Activated CD8-positive, alpha-beta memory T cell treated with anti-CD3 and anti-CD28 coated beads for 36 hours (primary cell): ENCODE results near the gene DIP2B. TPM values are rescaled to one million over a fixed set of nuclear protein-coding genes. Genes with fewer than 3 reads are reported as not detected.

Experiments
- CTCF ChIA-PET: fragments of 350-600 bp; sonication (Branson Sonifier 250); formaldehyde crosslinking; loops from one replicate; lab custom pipeline; 2021; ENCODE audit warnings: antibody characterized with exemption; lab: Charles Lee
- POLR2A ChIA-PET: fragments of 350-600 bp; sonication (Branson Sonifier 250); formaldehyde crosslinking; loops from one replicate; lab custom pipeline; 2021; ENCODE audit warnings: antibody characterized with exemption; lab: Charles Lee
- total RNA-seq, 2 experiments: library from RNA; stranded (reverse); gene quantifications; one replicate each; pipeline ENCODE4 v1.2.3, GENCODE V29; 2021

Gene DIP2B
- total RNA-seq, 2 experiments from 2014 or later = 21.7 to 22.2 TPM

DNA sequence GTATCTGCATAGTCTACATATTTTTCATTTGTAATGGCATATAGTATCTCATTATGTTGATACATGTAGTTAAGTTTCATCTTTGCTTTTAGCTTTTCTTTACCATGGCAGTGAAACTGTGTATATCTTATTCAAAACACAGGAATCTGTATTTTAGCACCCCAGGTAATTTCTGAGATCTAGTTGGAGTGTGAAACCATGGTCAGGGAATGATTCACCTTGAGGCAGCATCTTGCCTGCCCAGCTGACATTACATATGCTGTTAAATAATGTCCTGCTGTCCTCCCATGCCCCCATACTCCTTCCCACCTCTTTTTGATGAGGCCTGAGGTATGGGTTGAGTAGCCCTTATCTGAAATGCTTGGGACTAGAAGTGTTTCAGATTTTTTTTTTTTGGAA lies 133.7 kb downstream of the DIP2B start:
- ChIA-PET CTCF (interaction anchor here (0.6 to 1.5 kb wide), 10 partner anchors 17 to 234 kb away, joined by 3 to 13 read pairs (median 4); partner anchors contain the start of gene DIP2B), POLR2A (interaction anchor here (0.6 kb wide), 1 partner anchor 134 kb away, joined by 3 read pairs; the partner anchor contains the start of gene DIP2B)

- ChIA-PET CTCF (interaction anchor here (1.0 to 3.9 kb wide), 2 partner anchors 131 to 135 kb away, joined by 3 to 12 read pairs; partner anchors contain the start of gene DIP2B), POLR2A (no interaction called here)
These were observed 134.9 kb downstream of the DIP2B start for GRCh38 chr12:50639721-50640120.

DNA sequence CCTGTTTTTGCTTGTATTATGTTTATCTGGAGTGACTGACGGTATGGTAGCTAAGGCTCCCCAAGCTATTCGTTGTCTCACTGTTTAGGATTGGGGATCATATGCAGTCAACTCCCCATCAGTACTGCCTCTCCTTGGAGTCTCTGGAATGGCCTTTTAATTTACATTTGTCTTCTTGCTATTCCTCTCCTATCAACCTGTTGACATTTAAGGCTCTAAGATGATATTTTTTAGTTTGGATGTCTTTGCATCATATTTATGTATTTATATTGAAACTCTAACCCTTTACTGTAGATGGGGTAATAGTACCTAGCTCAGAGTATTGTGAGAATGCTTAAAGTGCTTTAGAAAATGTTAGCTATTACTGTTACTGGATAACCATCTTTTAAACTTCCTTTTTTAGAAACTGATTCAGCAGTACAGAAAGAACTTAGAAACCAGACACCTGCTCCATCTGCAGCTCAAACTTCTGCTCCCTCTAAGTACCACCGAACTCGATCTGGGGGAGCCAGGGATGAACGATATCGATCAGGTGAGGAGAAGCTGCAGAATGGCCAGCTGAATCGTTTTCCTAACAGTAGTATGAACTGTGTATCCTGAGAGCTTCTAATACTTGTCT lies 135.6 kb downstream of the DIP2B start:
- ChIA-PET POLR2A (no interaction called here), CTCF (interaction anchor here (1.0 to 3.9 kb wide), 3 partner anchors 131 to 136 kb away, joined by 3 to 12 read pairs (median 3); partner anchors contain the start of gene DIP2B)

GRCh38 chr12:50641566-50641965 lies 136.8 kb downstream of the DIP2B start:
- POLR2A ChIA-PET = no interaction called here
- CTCF ChIA-PET = interaction anchor here (1.2 to 3.9 kb wide), 2 partner anchors 135 to 137 kb away, joined by 3 to 12 read pairs; partner anchors contain the start of gene DIP2B

GRCh38 chr12:50642035-50642451 lies 137.3 kb downstream of the DIP2B start:
- POLR2A ChIA-PET = no interaction called here
- CTCF ChIA-PET = interaction anchor here (3.9 kb wide), 1 partner anchor 137 kb away, joined by 12 read pairs; the partner anchor contains the start of gene DIP2B

- CTCF ChIA-PET = interaction anchor here (0.6 to 3.9 kb wide), 2 partner anchors 58 to 138 kb away, joined by 3 to 12 read pairs; partner anchors contain the start of gene DIP2B
- POLR2A ChIA-PET = no interaction called here
These were observed 138.0 kb downstream of the DIP2B start for GRCh38 chr12:50642761-50643160.

GRCh38 chr12:50647031-50647430 lies 142.2 kb downstream of the DIP2B start:
- ChIA-PET POLR2A (no interaction called here), CTCF (no interaction called here)

GRCh38 chr12:50647479-50647878 lies 142.7 kb downstream of the DIP2B start:
- POLR2A ChIA-PET = no interaction called here
- CTCF ChIA-PET = no interaction called here

GRCh38 chr12:50650285-50650684 lies 145.5 kb downstream of the DIP2B start:
- ChIA-PET CTCF (no interaction called here), POLR2A (no interaction called here)

GRCh38 chr12:50655374-50655921 lies 150.7 kb downstream of the DIP2B start:
- ChIA-PET CTCF (interaction anchor here (0.9 kb wide), 1 partner anchor 9 kb away, joined by 3 read pairs; no protein-coding TSS in a partner anchor), POLR2A (no interaction called here)

DNA sequence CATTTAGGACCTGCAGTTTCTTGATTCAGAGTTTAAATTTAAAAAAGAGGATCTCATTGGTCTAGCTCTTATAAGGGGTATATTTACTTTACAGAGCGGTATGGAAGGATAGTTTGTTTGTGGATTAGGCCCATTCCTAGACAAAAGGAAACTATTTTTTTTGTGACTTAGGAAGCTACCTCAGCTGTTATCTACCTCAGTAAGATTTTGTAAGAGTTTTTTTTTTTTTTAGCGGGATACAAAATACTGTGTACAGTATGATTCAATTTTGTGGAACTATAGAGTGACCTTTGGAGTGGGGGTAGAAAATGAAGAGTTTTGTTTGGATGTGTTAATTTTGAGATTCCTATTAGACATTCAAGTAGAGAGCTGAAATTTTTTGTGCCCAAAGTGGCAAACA lies 154.5 kb downstream of the DIP2B start:
- ChIA-PET POLR2A (no interaction called here), CTCF (no interaction called here)

GRCh38 chr12:50659690-50660424 lies 155.1 kb downstream of the DIP2B start:
- POLR2A ChIA-PET = no interaction called here

DNA sequence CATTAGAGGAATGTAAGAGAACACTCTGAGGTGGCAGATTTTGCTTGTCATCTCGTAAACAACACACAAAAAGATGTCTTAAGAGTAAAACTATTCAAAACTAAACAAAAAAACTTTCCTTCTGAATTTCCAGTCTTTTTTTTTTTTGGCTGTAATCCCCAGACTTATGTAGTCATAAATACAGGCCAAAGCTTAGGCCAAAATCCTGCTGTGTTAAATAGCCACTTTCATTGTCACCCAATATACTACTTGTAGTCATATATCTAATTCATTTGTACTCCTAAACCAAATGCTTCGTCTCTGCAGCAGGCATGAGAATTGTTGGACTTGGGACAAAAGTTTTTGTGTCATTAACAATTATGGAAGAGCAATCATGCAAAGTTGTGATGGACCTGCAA lies 155.6 kb downstream of the DIP2B start:
- CTCF ChIA-PET = no interaction called here
- POLR2A ChIA-PET = no interaction called here

More at GRCh38 chr12:50659690-50660424, 155.1 kb downstream of the DIP2B start:
- CTCF ChIA-PET = no interaction called here

- ChIA-PET POLR2A (no interaction called here), CTCF (no interaction called here)
These were observed 156.7 kb downstream of the DIP2B start for GRCh38 chr12:50661300-50662115.

DNA sequence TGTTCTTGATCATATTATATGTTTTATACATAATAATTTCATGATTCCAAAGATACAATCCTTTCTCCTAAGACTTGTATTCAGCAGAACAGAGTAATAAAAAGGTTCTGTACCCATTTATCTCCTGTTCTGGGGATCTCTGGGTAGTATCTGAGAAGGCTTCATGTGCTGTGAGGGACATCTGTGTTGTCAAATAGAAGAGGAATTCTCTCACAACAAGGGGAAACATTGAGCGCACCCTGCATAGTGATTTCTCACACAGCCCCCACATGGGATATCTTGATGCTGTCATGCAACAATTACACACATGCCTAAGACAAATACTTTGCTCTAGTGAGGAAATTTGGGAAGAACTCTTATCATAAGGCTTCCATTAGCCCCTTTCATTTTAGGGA lies 157.3 kb downstream of the DIP2B start:
- POLR2A ChIA-PET = no interaction called here
- CTCF ChIA-PET = no interaction called here

- ChIA-PET POLR2A (interaction anchor here (0.6 kb wide), 1 partner anchor 46 kb away, joined by 3 read pairs; no protein-coding TSS in a partner anchor), CTCF (interaction anchor here (0.7 kb wide), 1 partner anchor 170 kb away, joined by 3 read pairs; no protein-coding TSS in a partner anchor)
These were observed 160.4 kb downstream of the DIP2B start for GRCh38 chr12:50665170-50665569.

DNA sequence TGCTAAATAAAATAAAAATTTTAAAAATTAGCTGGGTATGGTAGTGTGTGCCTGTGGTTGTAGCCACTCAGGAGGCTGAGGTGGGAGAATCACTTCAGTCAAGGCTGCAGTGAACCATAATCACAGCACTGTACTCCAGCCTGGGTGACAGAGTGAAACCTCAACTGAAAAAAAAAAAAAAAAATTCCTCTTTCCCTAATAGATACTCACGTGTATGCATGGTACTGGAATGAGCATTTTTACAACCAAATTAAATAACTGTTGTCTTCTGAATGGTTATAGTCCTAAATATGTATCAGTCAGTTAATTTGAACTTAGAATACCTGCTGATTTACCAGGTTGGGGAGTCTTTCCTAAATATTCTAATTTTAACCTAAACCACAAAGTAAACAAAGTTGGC lies 160.8 kb downstream of the DIP2B start:
- CTCF ChIA-PET = no interaction called here
- POLR2A ChIA-PET = no interaction called here

DNA sequence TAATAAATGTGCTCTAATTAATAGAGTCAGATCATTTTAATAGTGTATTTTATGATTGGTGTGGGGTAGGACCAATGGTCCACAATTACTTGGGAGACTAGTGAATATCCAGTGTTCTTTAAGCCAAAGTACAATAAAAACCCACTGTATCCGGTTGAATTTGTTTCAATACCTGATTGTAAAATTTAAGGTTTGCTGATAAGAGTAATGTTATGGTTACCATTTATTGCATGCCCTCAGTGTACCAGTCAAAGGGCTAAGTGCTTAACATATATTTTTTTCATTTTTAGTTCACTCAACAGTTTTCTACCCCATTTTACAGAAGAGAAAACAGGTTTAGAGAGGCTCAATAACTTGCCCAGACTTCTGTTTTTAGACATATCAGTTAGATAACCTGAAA lies 161.2 kb downstream of the DIP2B start:
- ChIA-PET POLR2A (no interaction called here), CTCF (no interaction called here)

- POLR2A ChIA-PET = interaction anchor here (1.0 kb wide), 1 partner anchor 167 kb away, joined by 3 read pairs; the partner anchor contains the start of gene DIP2B
- CTCF ChIA-PET = no interaction called here
These were observed 167.4 kb downstream of the DIP2B start for GRCh38 chr12:50672158-50672557.
